Activated CD8-positive, alpha-beta memory T cell treated with anti-CD3 and anti-CD28 coated beads, Interleukin-2, amount 50 U/mL, for 4 hours (primary cell): ENCODE data around the gene PEX26.
"Not testable (repeated sequence)": the region's sequence is repeated elsewhere in the genome, so short reads cannot be mapped to it uniquely, and the experiment has no call there.

Experiments used
- DNase-seq: peaks from one replicate; pipeline ENCODE4 v3.0.0-alpha.2; 2020

PEX26 gene

GRCh38 chr22:18077639-18078328 lies at the start of gene PEX26:
Gene PEX26 (plus strand): TSS chr22:18077990. CDS start chr22:18078377, 387 bp downstream.
- peak; percentile 93 for DNase-seq

- no peak for DNase-seq
Measured at GRCh38 chr22:18028817-18029527, 48.8 kb upstream of the PEX26 start.

- DNase-seq = no peak
Measured at GRCh38 chr22:18029686-18030267, 48.0 kb upstream of the PEX26 start.

GRCh38 chr22:18031695-18032454 lies 45.9 kb upstream of the PEX26 start:
- DNase-seq = no peak

- DNase-seq = no peak
Measured at GRCh38 chr22:18032455-18033101, 45.2 kb upstream of the PEX26 start.

GRCh38 chr22:18033204-18033998 lies 44.4 kb upstream of the PEX26 start:
- no peak for DNase-seq

GRCh38 chr22:18034076-18034475 lies 43.7 kb upstream of the PEX26 start:
- no peak for DNase-seq

- DNase-seq = no peak
Measured at GRCh38 chr22:18035751-18036150, 42.0 kb upstream of the PEX26 start.

- DNase-seq = not testable (repeated sequence)
Measured at GRCh38 chr22:18040898-18041297, 36.9 kb upstream of the PEX26 start.

- no peak for DNase-seq
Measured at GRCh38 chr22:18042685-18043084, 35.1 kb upstream of the PEX26 start.

GRCh38 chr22:18044548-18045271 lies 33.1 kb upstream of the PEX26 start:
- no peak for DNase-seq

GRCh38 chr22:18045794-18046193 lies 32.0 kb upstream of the PEX26 start:
- DNase-seq = no peak

GRCh38 chr22:18048041-18048440 lies 29.7 kb upstream of the PEX26 start:
- no peak for DNase-seq

- DNase-seq = no peak
Measured at GRCh38 chr22:18048441-18048898, 29.3 kb upstream of the PEX26 start.

- DNase-seq = no peak
Measured at GRCh38 chr22:18050065-18050464, 27.7 kb upstream of the PEX26 start.

GRCh38 chr22:18051113-18051512 lies 26.7 kb upstream of the PEX26 start:
- not testable (repeated sequence) for DNase-seq

- DNase-seq = not testable (repeated sequence)
Measured at GRCh38 chr22:18053216-18053946, 24.4 kb upstream of the PEX26 start.

GRCh38 chr22:18055619-18056160 lies 22.1 kb upstream of the PEX26 start:
- no peak for DNase-seq

- DNase-seq = no peak
Measured at GRCh38 chr22:18056161-18056666, 21.6 kb upstream of the PEX26 start.
